HUDEP-2 (cell line): ENCODE data around the gene MDFIC.

Experiments
- DNase-seq, 76 experiments: peaks; one replicate each; lab custom pipeline; 2025; ENCODE audit not compliant: unreplicated experiment in 76 of 76; lab: John Stamatoyannopoulos, UW

The MDFIC gene

DNA sequence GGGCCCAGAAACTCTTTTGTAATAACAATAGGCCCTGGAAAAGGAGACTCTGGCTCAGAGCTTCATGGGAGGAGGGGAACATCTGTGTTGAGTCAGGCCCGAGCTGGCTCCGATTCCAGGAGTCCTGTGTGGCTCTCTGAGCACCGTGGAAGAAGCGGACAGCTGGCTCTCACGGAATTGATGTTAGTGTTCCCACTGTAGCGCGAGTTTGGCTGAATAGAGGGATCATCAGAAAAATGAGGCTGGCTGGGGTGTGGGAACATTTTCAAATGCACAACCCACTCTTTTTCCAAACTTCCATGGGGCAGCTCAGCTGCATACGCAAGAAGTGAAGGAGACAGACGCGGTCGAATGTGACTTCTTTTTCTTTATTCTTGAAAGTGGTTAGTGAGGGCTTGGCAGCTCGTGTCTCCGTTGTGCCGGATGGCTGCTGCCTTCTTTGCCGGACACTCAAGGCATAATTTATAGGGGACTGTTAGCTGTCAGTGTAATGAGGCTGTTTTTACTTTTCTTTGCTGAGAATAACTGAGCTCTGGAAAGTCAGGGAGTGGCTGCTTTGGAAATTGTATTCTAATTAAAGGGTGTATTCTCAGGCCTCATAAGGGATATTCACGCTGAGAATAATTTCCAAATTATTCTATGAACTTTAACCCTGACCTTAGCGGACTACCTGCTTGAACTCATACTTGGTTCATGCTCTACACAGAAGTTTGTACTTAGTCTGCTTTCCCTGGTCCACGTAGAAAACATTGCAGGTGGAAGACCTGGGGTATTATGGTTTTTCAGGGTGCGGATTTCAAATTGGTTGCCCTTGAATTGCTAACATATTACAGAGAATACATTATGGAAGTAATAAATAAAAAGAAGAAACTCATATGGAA is 23.1 kb downstream of the MDFIC start:
- DNase-seq: no peak

DNA sequence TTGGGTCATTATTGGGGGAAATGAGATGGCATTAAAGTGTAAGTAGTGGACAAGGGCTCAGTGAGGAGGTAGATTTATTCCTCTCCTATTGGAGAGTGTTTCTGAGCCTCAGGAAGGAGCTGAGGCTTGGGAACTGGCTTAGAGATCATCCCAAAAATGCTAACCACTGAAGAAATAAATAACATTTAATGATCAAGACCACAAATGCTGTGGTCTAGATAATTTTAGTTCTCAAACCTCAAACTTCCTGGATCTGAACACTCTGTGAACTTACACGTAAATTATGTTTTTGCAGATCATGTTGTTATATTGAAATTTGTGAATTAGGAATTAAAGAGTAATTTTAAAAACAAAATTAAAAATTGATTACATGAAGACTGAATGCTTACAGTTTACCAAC is 27.3 kb downstream of the MDFIC start:
- DNase-seq: no peak

DNA sequence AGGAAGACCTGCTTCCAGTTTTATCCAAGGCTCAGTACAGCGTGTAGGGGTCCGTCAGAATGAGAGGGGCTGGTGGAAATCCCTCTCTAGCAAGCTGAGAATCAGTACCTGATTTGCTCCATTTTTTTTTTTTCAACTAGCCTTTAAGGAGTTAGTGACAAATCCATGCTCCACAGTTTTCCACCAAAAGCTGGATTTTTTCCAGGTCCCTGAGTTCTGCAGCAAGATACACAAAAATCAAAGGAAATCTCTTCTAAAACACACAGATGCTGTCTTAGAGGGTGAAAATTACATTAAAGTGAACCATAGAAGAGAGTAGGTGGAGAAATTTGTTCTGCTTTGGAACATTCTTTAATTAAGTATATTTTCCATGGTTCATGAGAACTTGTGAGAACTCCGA is 30.4 kb downstream of the MDFIC start:
- no peak for DNase-seq

DNA sequence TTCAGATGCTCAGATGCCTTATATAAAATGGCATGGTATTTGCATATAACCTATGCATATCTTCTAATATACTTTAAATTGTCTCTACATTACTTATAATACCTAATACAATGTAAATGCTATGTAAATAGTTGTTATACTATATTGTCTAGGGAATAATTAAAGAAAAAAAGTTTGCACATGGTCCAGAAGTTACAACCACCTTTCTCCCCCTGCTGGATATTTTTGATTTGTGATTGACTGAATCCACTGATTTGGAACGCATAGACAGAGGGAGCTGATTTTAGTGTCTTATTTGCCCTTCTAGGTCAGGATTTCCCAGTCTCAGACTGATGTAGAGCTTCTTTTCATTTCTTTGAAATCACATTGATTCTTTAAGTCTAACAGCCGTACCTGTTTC is 31.8 kb downstream of the MDFIC start:
- no peak for DNase-seq

DNA sequence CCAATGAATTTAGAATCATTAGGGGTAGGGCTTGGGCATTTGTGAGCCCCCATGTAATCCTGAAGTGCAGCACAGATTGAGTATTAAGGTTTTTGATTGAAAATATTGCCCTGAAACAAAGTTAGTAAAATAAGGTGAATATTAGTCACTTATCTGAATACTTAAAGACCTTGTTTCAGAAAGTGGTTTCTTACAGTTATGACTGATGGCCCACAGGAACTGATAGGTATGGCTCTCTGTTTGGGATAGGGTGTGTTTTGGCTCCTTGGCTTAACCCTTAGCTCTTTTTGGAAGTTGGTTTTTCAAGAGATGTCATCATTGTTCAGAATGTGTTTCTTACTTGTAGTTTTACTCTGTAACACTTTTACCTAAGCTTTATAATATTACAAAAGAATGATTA is 34.8 kb downstream of the MDFIC start:
- no peak for DNase-seq

DNA sequence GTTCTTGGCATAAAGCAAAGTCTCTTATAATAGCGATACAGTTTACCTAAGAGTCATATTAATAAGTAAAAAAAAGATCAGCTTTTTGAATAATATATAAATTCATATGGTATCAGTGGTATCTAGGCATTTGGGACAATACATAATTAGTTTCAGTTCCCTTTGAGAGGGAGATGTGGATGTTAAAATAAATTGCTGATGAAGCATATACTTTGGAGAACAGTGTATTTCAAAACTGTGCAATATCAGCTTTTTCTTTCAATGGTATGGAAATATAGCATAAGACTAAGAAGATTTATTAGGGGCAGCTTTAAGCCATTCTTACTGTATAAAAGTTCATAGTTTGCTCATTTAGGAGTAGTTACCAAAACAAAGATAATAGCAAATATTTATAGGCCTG is 35.5 kb downstream of the MDFIC start:
- no peak for DNase-seq

DNA sequence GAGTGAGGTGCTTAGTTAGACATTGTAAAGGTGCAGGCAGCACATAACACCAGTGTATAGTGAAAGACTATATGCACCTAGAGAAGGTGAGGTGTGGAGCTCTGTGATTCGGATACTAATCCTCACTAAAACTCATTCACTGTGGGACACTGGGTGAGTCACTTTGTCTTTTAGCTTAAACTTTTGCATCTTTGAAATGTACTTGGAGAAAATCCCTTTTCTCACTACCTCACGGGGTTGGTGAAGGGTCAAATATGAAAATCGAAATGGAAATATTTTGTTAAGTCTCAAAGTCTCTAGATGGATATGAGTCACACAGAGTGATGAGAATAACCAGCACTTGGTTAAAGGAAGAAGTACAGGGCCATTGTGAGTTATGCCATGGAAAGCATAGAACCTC is 38.0 kb downstream of the MDFIC start:
- no peak for DNase-seq

DNA sequence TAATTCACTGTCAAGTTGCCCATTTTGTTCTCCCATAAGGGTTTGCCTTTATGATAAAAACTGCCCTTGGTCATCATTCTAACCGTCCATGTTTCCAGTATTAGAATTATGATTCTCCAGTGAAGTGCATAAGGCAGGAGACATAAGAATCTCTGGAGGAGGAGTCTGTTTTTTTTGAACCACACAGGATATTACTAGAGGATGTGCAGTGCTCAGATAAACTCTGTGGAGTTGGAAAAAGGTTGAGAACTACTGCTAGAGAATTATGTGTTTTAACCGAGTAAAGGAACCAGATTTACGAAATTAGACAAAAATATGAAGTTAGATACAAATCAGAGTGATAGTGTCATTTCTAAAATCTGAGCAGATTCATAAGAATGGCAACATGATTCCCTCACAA is 40.5 kb downstream of the MDFIC start:
- no peak for DNase-seq

DNA sequence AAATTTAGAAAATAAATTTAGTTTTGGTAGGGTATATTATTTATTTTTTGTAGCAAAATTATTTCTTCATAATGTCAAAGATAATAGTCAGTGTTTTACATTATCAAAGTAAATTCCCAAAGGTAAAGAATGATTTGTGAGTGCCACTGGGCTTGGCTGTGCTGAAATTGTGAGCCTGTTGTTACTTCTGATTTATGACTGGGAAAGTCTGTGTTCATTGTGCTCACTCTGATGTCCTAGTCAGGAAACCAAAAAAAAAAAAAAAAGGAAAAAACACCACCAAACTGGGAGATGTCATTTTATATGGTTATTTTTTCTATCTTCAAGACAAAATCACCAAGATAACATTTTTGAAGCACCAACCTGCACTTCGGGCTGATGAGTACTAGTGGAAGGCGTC is 44.3 kb downstream of the MDFIC start:
- DNase-seq: no peak

DNA sequence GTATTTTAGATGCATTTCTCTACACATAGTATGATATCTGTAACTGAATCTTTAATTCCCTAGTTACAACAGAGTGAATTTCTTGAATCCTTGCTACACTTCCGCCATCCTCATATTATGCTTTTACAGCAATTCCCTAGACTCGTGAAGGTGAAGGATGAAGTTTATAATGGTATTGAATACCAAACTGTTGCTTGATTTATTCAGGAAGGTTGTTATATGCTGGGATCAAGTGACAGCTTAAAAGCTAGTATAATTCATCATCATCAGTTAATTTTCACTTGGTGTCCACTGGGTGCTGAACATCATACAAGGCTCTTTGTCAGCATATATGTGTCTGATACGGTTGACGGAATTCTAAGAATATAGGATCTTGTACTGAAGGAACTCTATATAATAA is 47.2 kb downstream of the MDFIC start:
- no peak for DNase-seq

DNA sequence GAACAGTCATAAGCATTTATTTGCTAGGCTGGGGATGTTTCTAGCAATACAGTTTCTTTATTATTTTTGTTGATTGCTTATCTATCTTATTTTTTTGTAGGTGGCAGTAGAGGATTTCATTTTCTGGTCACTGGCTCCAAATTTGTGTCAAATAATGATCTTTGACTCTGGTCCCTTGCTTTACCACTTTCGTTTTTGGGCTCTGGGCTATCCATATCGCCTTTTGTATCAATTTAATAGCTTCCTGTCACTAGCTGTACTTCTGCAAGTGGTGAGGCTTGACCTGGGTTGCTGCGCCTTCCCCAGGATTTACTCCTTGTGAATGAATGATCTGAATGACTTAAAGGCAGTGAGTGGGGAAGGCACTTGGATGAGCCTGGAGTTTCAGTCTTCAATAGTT is 48.4 kb downstream of the MDFIC start:
- DNase-seq: no peak

DNA sequence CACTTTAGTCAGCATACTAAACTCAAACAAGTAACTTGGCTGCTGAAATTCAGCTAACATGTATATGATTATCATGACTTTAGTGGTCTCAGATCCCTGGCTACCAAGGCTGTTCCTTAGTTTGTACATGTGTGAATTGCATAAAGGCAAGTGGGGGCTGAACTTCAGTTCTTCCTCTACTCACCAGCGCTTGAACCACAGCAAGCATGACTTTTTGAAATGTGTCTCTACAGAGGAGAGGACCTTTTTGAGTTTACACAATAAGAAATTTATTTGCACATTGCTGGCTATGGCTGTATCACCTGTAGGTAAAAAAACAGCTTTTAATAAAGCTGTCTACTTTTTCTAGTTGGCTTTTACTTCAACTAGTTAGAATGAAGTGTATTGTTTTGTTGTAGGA is 48.8 kb downstream of the MDFIC start:
- no peak for DNase-seq

DNA sequence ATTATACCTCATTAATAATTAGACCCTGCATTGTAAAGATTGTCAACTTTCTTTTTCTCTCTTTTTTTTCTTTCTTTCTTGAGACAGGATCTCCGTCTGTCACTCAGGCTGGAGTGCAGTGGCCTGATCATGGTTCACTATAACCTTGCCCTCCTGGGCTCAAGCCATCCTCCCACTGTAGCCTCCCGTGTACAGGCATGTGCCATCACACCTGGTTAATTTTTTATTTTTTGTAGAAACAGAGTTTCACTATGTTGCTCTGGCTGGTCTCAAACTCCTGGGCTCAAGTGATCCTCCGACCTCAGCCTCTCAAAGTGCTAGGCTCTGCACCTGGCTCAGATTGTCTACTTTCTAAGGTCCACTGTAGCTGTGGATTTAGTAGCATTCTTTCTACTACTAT is 50.7 kb downstream of the MDFIC start:
- DNase-seq: no peak

DNA sequence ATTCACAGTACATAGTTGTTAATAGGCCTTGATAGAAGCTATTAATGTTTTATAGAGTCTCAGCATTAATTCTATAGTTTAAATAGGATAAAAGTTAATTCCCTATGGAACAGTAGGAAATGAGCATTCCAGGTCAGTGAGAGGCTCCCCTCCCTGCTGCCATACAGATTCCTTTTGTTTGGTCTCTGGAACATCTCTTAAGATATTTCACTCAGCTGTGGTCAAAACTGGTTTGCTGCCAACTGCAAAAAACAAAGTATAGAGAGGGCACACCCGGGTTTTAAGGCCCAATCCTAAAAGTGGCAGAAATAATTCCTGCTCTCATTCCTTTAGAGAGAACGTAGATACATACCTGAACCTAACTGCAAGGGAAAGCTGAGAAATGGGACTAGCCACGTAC is 51.3 kb downstream of the MDFIC start:
- no peak for DNase-seq

DNA sequence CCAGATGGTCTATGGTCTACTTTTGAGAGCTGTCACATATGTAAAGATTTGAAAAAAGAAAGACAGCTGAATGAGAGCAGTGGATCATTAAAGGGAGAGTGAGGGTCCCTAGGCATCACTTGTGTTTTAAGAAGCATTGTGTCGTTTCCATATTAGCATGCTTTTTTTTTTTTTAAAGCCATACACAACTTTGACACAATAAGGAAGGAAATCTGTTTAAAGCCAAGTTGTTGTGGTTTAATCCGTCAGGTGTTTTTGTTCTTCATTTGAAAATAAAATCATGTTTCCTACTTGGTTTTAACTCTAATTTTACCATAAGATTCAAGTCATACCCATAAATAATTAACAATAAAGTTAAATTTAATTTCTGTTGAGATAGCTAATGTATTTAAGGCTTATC is 53.5 kb downstream of the MDFIC start:
- DNase-seq: no peak

DNA sequence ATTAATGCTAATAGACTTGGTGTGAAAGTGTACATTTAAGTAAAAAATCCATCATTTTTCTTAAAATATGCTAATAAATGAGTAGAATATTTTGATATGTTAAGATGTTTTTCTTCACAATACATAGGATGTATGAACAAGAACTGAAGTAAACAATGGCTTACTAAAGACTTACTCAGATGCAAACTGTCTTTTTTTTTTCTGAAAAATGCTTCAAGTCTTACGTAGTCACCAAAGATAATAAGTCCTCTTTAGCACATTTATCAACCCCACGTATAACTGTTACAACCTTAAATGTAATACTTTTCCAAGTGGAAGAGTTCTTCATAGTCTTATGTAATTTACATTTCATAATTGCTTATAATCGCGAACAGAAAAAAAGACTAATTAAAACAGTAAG is 54.8 kb downstream of the MDFIC start:
- no peak for DNase-seq

DNA sequence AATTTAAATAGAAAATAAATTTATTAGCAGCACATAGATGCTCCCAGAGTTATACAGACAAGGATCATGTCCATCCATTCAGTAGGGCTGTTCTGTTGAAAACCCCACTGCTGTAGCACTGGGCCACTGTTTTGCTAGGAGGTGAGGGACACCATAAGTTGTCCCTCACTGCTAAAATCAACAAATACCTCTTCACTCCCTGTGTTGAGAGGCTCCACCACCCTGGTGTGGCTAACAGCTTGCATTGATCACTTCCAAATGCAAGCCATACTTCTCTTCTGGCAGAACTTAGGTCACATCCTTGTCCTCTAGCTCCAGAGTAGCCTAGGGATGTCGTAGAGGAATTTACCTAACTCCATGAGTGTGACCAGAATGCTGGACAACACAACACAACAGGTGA is 55.4 kb downstream of the MDFIC start:
- no peak for DNase-seq

DNA sequence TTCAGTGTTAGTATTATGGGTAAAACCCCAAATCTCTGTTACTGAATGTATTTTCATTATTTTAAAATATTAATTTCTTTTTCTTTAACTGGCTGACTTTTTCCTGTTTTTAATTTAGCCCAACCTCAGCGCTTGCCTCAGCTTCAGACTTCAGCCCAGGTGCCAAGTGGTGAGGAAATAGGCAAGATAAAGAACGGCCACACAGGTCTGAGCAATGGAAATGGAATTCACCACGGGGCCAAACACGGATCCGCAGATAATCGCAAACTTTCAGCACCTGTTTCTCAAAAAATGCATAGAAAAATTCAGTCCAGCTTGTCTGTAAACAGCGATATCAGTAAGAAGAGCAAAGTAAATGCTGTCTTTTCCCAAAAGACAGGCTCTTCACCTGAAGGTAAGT is 57.5 kb downstream of the MDFIC start:
- no peak for DNase-seq

DNA sequence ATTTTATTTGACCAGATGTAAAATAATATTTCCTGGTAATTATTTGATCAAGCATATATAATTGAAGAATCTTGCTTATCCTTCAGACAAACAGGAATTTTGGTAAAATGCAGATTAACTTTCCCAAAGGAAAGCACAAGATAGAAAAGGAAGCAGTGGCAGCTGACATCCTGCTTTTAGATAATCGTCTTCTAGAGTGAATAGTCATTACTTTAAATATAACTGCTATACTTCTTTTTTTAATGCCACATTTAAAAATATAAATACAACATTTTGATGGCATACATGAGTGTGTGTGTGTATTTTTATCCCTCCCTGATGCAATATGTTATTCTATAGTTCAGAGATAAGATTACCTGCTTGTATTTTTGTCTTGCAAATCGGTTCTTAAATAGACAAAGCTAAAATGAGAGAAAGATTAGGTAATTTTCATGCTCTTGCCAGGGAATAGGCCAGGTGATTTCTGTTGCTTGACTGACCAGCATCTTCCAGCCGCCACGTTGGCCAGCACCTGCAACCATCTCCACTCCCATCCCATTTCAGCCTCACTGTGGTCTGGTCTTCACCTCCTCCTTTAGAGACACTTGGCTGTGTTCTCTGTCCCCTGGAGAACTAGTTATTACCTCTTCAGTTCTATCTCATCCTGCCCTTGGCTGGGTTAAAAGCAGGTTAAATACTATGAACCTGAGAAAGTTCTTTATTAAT is 58.1 kb downstream of the MDFIC start:
- no peak for DNase-seq

DNA sequence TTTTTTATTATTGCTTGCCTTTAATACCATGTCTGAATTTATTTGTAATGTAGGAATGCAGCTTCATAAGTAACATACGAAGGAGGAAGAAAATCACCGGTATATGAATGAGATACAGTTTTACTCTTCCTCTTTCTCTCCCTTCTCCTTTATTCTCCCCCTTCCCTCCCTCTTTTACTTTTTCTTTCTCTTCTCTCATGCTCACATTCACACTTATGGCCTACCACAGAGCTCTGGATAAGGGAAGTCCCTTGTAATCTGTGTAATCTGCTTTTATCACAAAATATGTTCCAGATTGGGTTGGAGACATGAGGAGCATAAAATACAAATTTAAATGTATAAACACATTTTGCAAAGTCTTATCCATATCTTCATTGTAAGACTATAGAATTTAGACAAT is 59.4 kb downstream of the MDFIC start:
- no peak for DNase-seq

DNA sequence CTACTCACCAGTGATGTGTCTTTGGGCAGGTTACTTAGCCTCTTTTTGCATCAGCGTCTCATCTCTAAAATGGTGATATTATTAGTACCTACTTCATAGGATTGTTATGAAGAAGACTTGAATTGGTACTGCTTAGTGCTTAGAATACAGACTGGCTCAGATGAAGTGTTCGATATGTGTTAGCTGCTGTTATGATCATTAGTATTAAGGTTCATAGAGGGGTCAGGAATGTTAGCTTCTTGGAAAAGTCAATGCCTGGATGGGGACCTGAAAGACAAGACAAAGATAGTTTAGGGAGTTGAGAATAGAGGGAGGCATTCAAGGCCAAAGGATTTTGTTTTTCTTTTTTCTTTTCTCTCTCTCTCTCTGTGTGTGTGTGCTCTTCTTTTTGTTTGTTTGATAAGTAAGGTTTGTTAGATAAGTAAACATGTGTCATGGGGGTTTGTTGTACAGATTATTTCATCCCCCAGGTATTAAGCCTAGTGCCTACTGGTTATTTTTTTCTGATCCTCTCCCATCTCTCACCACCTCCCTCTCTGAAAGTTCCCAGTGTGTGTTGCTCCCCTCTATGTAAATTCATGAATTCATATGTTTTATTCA is 63.3 kb downstream of the MDFIC start:
- no peak for DNase-seq
